GM18870 (cell line): ENCODE results near the gene NFIA.

Source experiments
- ATAC-seq: cut with Tn5 transposase; IDR thresholded peaks from one replicate; pipeline ENCODE4 v1.9.1; 2021; ENCODE audit warnings: moderate library complexity; ENCODE audit not compliant: unreplicated experiment

NFIA gene

GRCh38 chr1:61083013-61083806 lies 849 bp downstream of the NFIA start:
- no peak for ATAC-seq

GRCh38 chr1:61083807-61084440 lies 1.6 kb downstream of the NFIA start:
- ATAC-seq: no peak

- no peak for ATAC-seq
Measured at GRCh38 chr1:61084491-61085031, 2.2 kb downstream of the NFIA start.

- ATAC-seq: no peak
Measured at GRCh38 chr1:61085206-61085982, 3.0 kb downstream of the NFIA start.

GRCh38 chr1:61085983-61086644 lies 3.8 kb downstream of the NFIA start:
- no peak for ATAC-seq

GRCh38 chr1:61087571-61087970 lies 5.2 kb downstream of the NFIA start:
- no peak for ATAC-seq

- ATAC-seq: no peak
Measured at GRCh38 chr1:61088163-61088974, 6.0 kb downstream of the NFIA start.

GRCh38 chr1:61089338-61089737 lies 7.0 kb downstream of the NFIA start:
- ATAC-seq: no peak

- no peak for ATAC-seq
Measured at GRCh38 chr1:61089741-61090140, 7.4 kb downstream of the NFIA start.

- ATAC-seq: no peak
Measured at GRCh38 chr1:61090546-61091202, 8.3 kb downstream of the NFIA start.

GRCh38 chr1:61091455-61091854 lies 9.1 kb downstream of the NFIA start:
- no peak for ATAC-seq

GRCh38 chr1:61092642-61093041 lies 10.3 kb downstream of the NFIA start:
- ATAC-seq: no peak

- no peak for ATAC-seq
Measured at GRCh38 chr1:61093525-61094137, 11.3 kb downstream of the NFIA start.

- no peak for ATAC-seq
Measured at GRCh38 chr1:61094677-61095469, 12.5 kb downstream of the NFIA start.

- no peak for ATAC-seq
Measured at GRCh38 chr1:61095470-61095812, 13.1 kb downstream of the NFIA start.

- ATAC-seq: no peak
Measured at GRCh38 chr1:61097317-61097716, 15.0 kb downstream of the NFIA start.

- ATAC-seq: no peak
Measured at GRCh38 chr1:61097722-61098121, 15.4 kb downstream of the NFIA start.

- ATAC-seq: no peak
Measured at GRCh38 chr1:61098333-61098732, 16.0 kb downstream of the NFIA start.
